Stromal cell of bone marrow (primary cell): ENCODE data around the gene RANBP10.
"Not testable (repeated sequence)": the region's sequence is repeated elsewhere in the genome, so short reads cannot be mapped to it uniquely, and the experiment has no call there.

Experiments used
- DNase-seq: peaks from one replicate; pipeline ENCODE4 v3.0.0-alpha.2; 2012; ENCODE audit warnings: low read depth

The RANBP10 gene

DNA sequence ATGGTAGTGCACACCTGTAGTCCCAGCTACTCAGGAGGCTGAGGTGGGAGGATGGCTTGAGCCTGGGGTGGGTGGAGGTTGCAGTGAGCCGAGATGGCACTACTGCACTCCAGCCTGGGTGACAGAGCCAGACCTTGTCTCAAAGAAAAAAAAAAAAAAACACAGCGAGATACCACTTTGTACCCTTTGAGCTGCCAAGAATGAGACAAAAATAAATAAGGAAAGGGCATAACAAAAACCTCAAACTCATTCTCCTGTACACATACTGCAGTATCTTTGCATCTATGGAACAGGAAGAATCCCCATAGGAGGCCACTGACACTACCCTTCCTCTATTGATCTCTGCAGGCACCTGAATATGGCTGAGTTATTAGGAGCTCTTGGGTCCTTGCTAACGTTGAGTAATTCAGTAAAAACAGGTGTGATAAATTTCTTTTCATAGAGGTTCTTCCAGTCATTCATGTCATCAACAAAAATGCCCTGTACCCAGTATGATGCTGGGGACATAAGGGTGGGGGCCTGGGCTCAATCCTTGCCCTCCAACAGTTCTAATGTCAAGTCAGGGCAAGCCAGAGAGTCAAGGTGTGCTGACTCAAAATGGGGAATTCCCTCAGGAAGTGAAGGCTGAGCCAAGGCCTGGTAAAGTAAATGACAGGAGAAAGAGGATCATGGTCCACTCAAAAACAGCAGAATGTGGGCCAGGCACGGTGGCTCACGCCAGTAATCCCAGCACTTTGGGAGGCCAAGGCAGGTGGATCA lies 26.9 kb downstream of the RANBP10 start:
- no peak for DNase-seq

DNA sequence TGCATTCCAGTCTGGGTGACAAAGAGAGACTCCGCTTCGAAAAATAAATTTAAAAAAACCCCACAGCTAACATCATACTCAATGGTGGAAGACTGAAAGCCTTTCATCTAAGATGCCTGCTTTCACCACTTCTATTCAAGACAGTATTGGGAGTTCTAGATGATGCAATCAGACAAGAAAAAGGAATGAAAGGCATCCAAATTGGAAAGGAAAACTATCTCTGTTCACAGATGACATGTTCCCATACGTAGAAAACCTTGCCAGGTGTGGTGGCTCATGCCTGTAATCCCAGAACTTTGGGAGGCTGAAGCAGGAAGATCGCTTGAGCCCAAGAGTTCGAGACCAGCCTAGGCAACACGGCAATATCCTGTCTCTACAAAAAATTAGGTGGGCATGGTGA lies 31.1 kb downstream of the RANBP10 start:
- DNase-seq = no peak

DNA sequence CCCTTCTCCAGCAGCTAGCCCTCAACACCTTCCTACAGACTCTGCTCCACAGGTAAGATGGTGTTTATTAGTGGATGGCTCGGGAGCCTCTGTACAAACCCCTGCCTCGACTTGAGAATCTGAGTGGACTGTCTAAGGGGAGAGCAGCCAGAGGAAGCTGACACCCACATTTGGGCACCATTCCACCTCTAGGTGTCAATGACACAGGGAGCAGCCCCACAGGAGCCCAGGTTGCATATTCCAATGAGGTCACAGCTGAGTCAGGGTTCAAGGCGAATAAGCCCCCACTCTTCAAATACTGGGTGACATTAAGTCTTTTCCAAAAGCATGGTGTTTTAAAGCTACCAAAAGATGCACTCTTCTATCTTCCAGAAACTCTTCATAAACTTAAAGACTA lies 31.9 kb downstream of the RANBP10 start:
- no peak for DNase-seq

DNA sequence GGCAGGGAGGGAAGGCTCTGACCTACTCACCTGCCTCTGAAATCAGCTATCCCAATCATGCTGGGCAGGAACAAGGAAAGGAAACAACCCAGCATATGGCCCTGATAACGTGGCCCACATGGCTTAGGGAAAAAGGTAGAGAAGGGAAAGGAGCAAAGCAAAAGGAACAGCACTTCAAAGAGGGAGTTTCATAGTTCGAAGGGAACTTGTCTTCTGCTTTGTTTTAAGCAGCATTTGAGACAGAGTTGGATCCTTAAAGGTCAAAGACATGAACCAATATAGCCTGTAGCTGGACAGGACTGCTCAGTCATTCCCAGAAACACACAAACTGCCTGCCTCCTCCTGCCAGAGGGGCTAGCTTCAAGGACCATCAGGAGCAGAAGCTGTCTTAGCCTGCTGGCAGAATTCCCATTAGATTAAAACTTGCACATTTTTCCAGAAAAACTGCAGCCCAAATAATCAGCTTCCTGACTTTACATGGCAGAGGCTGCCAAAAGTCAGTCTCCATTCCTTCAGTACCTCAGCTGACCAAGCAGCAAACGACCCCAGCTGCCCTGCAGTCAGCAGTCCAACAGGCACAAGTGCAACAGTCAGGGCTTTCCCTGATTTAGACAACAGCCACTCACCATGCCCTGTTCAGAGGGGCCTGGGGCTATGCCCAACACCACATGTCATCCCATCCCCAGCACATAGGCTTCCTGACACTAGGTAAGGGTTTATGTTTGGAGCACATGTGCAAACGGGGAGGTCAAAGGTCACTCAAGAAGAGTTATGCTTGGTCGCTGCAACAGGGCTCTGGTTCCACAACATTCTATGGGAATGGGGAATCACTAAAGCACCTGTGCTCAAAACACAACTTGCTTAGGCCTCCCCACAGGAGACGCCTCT lies 32.5 kb downstream of the RANBP10 start:
- no peak for DNase-seq

DNA sequence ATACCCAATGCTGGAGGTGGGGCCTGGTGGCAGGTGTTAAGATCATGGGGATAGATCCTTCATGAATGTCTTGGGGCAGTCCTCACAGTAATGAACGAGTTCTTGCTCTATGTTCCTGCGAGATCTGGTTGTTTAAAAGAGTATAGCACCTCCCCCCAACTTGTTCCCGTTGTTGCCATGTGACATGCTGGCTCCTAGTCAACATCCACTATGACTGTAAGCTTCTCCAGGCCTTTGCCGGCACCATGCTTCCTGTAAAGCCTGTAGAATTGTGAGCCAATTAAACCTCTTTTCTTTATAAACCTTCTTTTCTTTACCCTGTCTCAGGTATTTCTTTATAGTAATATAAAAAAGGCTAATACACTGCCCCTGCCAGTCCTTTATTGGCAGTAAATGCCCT lies 33.3 kb downstream of the RANBP10 start:
- no peak for DNase-seq

DNA sequence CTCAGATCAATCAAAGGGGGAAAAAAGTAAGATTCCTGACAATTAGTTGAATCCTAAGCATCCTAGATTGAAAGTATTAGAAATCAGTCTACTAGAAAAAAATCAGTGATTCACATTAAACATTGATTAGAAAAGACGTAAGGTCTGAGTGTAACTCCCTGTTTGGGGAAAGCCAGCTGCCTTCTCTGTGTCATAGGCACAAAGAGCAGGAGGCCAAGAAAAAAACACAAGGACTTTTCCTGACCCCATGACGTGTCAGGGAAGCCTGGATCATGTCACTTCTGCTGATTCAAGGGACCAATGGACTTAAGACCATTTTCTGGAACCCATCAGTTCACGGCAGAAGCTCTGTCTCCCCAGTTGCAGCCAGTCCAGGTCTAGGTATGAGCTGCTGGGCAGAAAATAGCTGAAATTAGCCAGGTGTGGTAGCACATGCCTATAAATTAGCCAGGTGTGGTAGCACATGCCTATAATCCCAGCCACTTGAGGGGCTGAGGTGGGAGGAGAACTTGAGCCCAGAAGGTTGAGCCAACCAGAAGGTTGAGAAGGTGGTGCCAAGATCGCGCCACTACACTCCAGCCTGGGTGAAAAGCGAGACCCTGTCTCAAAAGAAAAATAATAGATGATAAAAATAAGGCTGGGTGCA lies 35.9 kb downstream of the RANBP10 start:
- DNase-seq = no peak

DNA sequence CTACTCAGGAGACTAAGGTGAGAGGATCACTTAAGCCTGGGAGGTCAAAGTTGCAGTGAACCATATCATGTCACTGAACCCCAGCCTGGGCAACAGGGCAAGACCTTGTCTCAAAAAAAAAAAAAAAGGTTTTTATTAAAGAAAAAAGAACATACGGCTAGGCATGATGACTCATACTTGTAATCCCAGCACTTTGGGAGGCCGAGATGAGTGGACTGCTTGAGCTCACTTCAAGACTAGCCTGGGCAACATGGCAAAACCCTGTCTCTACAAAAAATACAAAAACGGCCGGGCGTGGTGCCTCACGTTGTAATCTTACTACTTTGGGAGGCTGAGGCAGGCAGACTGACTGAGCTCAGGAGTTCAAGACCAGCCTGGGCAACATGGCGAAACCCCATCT lies 38.4 kb downstream of the RANBP10 start:
- peak; percentile 54 for DNase-seq

DNA sequence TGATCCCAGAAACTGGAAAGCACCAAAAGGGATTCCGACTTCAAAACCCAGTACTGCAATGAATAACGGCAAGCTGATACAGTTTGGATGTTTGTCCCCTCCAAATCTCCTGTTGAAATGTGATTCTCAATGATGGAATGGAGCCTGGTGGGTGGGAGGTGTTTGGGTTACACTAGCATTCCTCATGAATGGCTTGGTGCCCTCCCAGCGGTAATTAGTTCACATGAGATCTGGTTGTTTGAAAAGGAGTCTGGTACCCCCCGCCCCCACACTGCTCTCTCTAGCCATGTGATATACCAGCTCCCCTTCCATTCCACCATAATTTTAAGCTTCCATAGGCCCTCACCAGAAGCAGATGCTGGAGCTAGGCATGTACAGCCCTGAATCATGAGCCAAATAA lies 40.1 kb downstream of the RANBP10 start:
- no peak for DNase-seq

DNA sequence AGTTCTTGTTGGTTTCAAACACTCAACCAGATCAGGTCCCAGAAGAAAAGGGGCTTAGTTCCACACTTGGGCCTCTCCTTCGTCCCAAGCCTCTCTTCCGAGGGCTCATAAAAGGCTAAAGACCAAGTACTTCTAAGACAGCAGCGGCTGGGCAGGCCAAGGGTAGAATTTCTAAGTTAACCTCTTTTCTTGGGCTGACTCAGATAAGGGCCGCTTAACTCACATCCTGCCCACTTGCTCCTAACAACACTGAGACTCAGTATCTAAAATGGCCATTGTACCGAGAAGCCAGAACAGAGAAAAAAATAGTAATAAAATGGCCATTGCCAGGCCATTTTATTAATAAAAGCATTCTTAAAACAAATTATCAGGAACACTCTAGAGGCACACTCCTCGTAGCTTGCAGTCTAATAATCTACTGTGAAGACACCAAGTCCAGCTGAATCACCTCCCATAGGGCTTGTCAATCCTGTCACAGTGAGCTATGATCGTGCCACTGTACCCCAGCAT lies 42.1 kb downstream of the RANBP10 start:
- no peak for DNase-seq

DNA sequence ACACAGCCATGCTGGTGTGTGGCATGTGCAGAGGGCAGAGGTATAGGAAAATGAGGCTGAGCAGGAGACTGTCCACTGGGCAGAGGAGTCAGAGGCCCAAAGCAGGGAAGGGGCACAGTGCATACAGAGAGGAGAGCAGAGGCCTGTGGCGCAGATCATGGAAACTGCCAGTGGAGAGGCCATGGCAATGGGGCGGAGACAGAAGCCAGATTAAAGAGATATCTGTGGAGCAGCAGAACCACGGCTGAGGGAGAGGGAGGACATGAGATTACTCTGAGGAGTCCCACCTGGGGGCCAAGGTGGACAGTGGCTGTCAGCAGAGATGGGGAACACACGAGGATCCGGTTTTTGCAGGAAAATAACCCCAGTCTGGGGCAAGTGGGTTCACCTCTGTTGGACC lies 43.3 kb downstream of the RANBP10 start:
- DNase-seq = no peak

DNA sequence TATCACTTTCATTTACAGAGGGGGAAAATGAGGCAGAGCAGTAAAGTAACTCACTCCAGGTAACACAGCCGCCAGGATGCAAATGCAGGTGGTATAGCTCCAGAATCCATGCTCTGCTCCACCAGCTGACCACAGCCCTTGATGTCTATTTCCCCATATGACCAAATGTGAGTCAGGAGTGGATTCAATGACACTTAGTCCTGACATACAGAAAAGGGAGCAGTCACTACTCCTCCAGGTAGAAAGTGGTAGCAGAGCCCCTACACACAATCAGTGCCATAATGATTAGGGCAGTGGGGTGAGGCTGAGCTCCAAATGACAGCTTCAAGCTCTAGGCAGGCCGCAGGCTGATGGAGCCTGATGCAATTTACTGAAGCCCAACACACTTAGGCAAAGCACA lies 44.0 kb downstream of the RANBP10 start:
- no peak for DNase-seq

DNA sequence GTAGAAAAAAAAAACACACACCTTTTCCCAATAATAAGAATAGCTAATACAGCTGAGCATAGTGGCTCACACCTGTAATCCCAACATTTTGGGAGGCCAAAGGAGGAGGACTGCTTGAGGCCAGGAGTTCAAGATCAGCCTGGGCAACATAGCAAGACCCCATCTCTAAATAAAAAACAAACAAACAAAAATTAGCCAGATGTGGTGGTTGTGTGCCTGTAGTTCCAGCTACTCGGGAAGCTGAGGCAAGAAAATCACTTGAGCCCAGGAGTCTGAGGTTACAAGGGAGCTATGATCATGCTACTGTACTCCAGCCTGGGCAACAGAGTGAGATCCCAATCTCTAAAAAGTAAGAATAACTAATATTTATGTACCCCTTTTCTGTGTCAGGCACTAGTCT lies 44.4 kb downstream of the RANBP10 start:
- DNase-seq = no peak

DNA sequence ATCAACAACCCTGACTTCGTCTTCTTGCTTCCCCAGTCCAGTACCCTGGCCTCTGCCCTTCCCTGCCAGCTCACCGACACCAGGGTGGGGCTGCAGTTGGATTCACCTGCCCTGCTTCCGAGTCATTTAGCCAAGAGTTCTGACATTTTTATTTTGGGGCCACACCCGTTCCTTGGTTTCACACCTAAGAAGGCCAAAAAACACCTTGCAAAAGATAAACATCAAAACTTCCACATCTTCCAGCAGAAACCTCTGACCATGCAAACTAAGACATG lies 45.5 kb downstream of the RANBP10 start:
- no peak for DNase-seq

DNA sequence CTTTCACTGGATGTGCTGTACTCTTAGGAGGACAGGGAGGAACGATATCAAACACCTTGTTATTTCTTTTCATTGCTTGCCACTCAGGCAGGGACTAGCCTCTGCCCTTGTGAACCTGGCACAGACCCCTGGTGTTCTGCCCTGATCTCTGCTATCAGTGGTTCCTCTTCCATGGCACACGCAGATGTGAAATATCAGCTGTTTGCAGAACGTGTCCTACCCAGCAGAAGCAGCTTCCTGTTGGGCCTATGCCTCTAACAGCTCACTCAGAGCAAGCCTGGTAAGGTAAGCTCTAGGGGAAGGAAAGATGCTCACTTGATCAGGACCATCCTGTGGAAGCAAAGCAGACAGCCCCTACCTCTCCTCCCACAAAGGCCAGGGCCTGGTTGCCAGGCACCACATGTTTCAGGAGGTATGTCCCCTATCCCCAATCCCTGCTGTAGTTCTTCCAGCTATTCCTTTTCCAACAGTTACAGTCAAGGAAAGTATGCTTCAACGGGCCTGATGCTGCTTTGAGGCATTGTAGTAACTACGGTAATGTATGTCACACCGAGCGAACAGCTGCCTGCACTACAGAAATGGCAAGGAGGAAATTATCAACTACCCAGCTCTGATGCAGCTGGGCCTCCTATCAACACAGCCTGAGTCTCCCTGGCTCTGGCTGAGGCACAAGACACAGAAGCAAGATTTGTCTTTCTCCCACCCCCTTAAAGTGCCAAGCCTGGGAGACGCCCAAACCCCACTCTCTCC lies 46.0 kb downstream of the RANBP10 start:
- no peak for DNase-seq

DNA sequence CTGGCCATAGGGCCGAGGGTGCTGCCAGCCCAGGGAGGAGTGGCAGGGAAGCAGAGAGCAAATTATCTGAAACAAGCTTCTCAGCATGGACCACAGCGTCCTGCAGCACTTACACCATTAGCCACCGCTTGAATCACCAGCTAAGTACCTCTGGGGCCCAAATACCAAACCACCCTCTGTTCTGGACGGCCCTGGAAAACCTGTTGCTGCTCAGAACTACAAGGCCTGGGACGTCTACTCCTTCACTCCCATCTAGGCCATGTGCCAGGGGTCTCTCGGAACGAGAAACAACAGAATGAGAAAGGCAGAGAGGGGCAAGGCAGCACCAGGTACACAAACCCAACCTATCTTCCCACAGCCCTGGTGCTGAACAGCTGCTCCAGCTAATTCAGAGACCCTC lies 47.4 kb downstream of the RANBP10 start:
- DNase-seq = no peak

DNA sequence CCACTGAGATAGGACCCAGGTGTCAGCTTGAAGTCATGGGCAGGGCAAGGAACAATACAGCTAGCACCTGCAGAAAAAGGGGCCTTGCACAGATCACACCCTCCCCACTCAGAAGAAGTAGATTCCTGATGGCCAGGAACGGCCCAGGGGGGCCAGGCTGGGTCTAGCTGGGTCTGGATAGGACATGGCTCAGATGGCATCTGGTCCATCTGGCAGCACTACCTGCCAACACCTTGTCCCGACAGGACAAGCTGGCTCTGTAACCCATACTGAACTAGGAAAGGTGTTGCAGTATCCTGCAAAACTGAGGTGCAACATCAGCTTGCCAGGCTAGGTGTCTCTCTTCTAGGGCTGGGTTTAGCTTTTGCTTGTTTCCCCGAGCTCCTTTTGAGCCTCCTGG lies 48.4 kb downstream of the RANBP10 start:
- no peak for DNase-seq

DNA sequence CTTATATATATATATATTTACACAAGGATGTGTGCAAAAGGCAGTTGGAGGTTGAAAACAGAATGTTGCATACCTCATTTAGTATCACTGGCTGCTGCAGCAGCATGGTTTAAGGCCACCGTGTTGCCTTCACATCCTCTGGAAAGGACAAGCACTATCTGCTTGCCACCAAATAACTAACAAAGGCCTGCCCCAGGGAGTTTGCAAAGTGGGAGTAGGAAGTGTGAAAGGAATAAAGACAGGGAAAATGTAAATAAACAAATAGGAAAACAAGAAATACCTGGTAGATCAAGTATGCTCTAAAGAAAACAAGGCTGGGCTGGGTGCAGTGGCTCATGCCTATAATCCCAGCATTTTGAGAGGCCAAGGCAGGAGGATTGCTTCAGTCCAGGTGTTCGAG lies 53.7 kb downstream of the RANBP10 start:
- DNase-seq = no peak

DNA sequence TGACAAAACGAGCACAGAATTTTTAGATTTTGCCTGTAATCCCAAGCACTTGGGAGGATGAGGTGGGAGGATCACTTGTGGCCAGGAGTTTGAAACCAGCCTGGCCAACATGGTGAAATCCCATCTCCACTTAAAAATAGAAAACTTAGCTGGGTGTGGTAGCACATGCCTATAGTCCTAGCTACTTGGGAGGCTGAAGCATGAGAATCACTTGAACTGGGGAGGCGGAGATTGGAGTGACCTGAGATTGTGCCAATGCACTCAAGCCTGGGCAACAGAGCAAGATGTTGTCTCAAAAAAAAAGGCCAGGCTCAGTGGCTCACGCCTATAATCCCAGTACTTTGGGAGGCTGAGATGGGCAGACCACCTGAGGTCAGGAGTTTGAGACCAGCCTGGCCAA lies 55.0 kb downstream of the RANBP10 start:
- not testable (repeated sequence) for DNase-seq

DNA sequence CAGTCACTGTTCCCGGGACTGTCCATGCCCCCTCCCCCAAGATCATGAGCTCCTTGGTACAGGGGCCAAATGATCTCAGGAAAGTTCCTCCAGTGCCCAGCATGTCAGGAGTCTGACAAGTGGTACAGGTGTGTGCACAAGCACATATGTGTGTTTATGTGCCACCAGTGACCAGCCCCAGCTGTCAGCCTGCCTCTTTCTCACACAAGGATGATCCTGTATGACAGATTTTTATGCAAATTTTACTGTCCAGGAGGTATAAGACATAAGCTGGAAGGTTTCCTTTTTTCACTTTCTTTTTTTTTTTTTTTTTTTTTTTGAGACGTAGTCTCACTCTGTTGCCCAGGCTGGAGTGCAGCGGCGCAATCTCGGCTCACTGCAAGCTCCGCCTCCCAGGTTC lies 55.9 kb downstream of the RANBP10 start:
- DNase-seq = no peak

DNA sequence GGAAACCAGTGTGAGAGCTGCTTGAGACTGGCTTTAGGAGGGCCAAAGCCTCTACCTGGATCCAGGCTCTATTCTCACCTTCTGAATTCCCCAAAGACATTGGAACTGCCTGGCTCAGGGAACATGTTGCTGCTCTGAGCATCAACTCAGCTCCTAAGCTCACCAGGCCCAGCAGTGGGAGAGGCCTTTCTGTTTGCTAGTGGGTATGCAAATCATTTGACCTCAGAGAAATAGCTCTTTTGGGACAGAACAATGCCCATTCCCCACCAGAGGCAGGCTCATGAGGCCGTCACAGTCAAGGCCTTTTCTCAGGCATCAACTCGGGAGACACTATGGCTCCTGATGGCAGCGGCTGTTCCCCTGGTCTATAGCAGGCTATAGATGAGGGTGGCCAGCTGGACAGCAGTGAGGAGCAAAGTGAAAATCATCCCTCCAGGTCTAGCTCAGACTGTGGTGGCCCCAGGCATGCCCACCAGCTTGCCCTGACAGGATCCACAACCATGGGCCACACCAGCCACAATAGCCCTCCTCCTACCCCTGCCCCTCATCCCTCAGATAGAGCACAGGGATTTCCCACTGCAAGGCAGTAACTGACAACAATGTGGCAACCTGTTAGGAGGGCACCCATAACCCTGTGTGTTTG lies 56.8 kb downstream of the RANBP10 start:
- no peak for DNase-seq

DNA sequence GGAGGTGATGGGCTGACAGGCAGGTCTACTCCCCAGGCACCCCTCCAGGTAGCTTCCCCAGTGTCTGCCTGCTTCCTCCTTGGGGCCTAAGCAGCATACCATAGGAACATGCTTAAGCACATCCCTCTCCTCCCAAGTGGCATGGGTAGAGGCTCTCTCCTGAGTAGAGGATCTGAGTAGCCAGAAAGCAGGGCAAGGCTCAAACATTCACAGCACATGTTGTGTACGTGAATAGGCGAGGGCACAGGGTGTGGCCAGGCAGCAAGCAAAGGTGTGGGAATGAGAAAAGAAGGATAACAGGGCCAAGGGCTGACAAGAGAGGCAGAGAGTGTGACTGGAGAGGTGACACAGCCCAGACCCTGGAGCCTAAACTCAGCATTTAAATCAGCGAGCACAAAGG lies 57.5 kb downstream of the RANBP10 start:
- no peak for DNase-seq

DNA sequence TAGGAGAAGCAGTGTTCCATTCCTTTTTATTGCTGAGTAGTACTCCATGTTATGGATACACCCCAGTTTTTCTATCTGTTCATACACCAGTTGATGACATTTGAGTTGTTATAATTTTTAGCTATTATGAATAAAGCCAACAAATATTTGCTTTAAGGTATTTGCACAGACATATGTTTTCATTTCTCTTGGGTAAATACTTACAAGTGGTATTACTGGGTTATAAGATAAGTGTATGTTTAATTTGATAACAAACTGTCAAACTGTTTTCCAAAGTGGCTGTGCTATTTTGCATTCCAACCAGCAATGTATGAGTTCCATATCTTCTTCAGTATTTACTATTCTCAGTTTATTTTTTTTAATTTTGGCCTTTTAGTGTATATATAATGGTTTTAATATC lies 59.5 kb downstream of the RANBP10 start:
- DNase-seq = no peak
